ENCODE data around the gene CHRNA4. TPM values are rescaled to one million over a fixed set of nuclear protein-coding genes. Genes with fewer than 3 reads are reported as not detected.

The CHRNA4 gene
- total RNA-seq, 4 donors from 2014 or later = 0.20 TPM; not detected in 3

DNA sequence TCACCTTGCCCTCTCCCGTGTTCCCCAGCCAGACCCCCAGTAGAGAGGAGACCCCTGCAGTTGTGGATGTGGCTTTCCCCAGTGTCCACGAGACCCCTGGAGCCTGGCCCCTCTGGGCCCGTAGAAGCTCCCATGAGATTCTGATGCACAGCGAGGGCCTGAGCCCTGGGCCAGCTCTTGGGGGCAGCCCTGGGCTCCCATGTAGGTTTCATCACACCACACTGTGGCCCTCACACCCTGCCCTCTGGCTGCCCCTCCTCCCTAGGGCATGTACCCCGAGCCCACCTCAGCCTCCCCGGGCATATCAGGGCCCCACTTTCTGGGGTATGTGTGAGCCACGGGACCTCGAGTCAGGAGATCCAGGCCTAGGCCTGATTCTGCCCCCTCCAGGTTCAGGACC lies 7.0 kb upstream of the CHRNA4 start:
- DNase-seq = no peak
- Histone ChIP-seq H3K27me3 (peaks cover 38% of the 10 kb centered on the region), H3K4me1 (no peaks in the 10 kb centered on the region), H3K27ac (no peak overlapping the region), H3K4me3 (no peak overlapping the region), H3K9me3 (no peaks in the 10 kb centered on the region), H3K36me3 (no peaks in the 10 kb centered on the region)
- TF ChIP-seq POLR2A (IDR thresholded peaks at IDR 0.05) (no peak), EP300 (IDR thresholded peaks at IDR 0.05; ENCODE audit: low read depth) (no peak), POLR2AphosphoS5 (IDR thresholded peaks at IDR 0.05) (no peak)
- TF ChIP-seq, protein P1, sequence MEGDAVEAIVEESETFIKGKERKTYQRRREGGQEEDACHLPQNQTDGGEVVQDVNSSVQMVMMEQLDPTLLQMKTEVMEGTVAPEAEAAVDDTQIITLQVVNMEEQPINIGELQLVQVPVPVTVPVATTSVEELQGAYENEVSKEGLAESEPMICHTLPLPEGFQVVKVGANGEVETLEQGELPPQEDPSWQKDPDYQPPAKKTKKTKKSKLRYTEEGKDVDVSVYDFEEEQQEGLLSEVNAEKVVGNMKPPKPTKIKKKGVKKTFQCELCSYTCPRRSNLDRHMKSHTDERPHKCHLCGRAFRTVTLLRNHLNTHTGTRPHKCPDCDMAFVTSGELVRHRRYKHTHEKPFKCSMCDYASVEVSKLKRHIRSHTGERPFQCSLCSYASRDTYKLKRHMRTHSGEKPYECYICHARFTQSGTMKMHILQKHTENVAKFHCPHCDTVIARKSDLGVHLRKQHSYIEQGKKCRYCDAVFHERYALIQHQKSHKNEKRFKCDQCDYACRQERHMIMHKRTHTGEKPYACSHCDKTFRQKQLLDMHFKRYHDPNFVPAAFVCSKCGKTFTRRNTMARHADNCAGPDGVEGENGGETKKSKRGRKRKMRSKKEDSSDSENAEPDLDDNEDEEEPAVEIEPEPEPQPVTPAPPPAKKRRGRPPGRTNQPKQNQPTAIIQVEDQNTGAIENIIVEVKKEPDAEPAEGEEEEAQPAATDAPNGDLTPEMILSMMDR (IDR thresholded peaks at IDR 0.05) = no peak
- 86% methylated on average over 7 of the region's 8 CpGs; no CpG with 5 or more reads in 1 of the 2 donors for WGBS, 2 donors (ENCODE audit: low coverage in 1 of 2)
- intact Hi-C loops (cut with DNase I; ENCODE audit: low total_unique reads) (no loop called here), in situ Hi-C loops (cut with MboI; ENCODE audit: low pct_ligation_motif_present in 1 of 4, low pct_unique_long_range_greater_than_20kb in 1 of 4, low sequenced_read_pairs in 3 of 4) (no loop called here)

DNA sequence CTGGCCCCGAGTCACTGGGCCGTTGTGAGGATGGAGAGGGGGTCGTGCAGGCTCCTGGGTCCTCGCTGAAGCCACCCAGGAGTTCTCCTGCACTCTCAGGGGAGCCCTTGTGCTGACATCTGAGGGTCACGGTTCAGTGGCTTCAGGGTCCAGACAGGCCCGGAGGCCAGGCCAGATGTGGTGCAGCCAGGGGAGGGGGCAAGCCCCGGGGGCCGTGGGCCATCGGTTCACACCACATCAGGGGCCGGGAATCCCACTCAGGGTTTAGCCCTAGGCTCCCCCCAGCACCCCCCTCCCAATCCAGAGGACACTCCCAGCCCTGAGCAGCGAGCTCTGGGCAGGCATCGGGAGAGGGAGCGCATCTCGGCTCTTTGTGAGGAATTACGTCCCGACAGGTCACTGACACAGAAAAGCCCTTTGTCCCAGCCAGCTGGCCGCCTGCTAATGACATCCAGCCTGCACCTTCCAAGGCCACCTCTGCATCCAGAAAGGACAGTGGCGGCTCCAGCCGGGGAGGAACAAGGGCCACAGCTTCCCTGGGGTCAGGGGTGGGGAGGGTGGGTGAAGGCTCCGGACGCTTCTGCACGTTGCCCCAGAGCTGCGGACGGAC lies 6.4 kb upstream of the CHRNA4 start:
- intact Hi-C loops (cut with DNase I; ENCODE audit: low total_unique reads) = no loop called here
- Histone ChIP-seq H3K4me1 (no peaks in the 10 kb centered on the region), H3K4me3 (no peak overlapping the region), H3K27me3 (peaks cover 42% of the 10 kb centered on the region), H3K27ac (no peak overlapping the region), H3K36me3 (no peaks in the 10 kb centered on the region), H3K9me3 (no peaks in the 10 kb centered on the region)
- WGBS, 2 donors (ENCODE audit: low coverage in 1 of 2) = 56 to 59% methylated on average over 7 to 24 of the region's 24 CpGs
- in situ Hi-C loops (cut with MboI; ENCODE audit: low pct_ligation_motif_present in 1 of 4, low pct_unique_long_range_greater_than_20kb in 1 of 4, low sequenced_read_pairs in 3 of 4) = no loop called here
- no peak for DNase-seq
- TF ChIP-seq POLR2A (IDR thresholded peaks at IDR 0.05) (no peak), POLR2AphosphoS5 (IDR thresholded peaks at IDR 0.05) (no peak), EP300 (IDR thresholded peaks at IDR 0.05; ENCODE audit: low read depth) (no peak)
- TF ChIP-seq, protein P1 (IDR thresholded peaks at IDR 0.05) = no peak

DNA sequence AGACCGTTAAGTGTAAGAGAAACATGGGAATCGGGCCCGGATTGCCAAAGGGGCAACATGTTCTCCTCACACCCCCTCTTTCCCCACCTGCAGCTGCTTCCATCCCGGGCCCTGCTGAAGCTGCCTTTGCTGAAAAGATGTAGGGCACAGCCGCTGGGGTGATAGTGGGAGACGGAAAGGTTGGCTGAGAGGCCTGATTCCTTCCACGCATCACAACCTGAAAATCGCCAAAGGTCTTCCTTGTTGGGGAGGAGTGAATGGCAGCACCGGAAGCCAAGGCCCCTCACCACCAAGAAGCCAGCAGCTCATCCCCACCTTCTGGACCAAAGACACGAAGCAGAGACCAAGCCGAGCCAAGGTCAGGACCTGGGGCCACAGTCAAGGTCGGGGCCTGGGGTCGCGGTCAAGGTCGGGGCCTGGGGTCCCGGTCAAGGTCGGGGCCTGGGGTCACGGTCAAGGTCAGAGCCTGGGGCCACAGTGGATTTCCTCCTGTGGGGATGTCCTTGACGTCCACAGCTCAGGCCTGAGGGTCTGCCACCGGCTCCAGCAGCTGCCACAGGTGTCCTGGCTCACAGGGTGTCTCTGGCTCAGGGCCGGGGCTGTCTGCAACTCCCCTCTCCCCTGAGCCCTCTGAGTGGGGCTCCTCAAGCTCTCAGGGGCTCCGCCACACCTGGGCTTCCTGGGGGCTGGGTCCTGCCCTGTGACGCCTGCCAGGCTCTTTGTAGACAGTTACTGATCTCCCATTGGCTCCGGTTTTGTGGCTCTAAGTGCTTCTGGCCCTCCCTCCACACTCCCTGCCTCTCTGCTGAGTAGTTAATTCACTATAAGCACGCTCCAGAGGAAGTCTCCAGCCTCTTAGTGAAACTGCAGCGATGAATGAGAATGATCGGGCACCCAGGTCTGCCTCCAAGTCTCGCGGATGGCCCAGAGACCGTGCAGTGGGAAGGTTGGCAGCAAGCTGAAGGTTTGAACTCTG lies 5.5 kb upstream of the CHRNA4 start:
- TF ChIP-seq POLR2A (IDR thresholded peaks at IDR 0.05) (no peak), POLR2AphosphoS5 (IDR thresholded peaks at IDR 0.05) (no peak), EP300 (IDR thresholded peaks at IDR 0.05; ENCODE audit: low read depth) (no peak)
- TF ChIP-seq, protein P1 (IDR thresholded peaks at IDR 0.05) = no peak
- in situ Hi-C loops (cut with MboI; ENCODE audit: low pct_ligation_motif_present in 1 of 4, low pct_unique_long_range_greater_than_20kb in 1 of 4, low sequenced_read_pairs in 3 of 4) (no loop called here), intact Hi-C loops (cut with DNase I; ENCODE audit: low total_unique reads) (loop anchor here (1.0 kb wide), 1 partner anchor 28 kb away; no protein-coding TSS in a partner anchor)
- no peaks in the 10 kb centered on the region for H3K36me3 ChIP-seq
- no peaks in the 10 kb centered on the region for H3K9me3 ChIP-seq
- H3K4me1 ChIP-seq = no peaks in the 10 kb centered on the region
- WGBS, 2 donors (ENCODE audit: low coverage in 1 of 2) = 73 to 86% methylated on average over 4 to 30 of the region's 30 CpGs
- H3K27ac ChIP-seq = no peak overlapping the region
- peaks cover 49% of the 10 kb centered on the region for H3K27me3 ChIP-seq
- H3K4me3 ChIP-seq = no peak overlapping the region
- DNase-seq = no peak
